WTC11 (cell line): Measurements from ENCODE around the gene STK32B.

ENCODE experiments used
- ATF3 ChIP-seq: sonication (generic); formaldehyde crosslinking; conservative IDR thresholded peaks from 2 replicates; pipeline ENCODE4 v1.8.1; 2022; ENCODE audit warnings: mild to moderate bottlenecking, missing genetic modification reagents
- CTCF ChIP-seq: fragments of 200-600 bp; IDR thresholded peaks from 2 replicates; pipeline ENCODE4 v1.8.0; 2022; ENCODE audit warnings: antibody characterized with exemption
- IRF1 ChIP-seq: sonication (generic); formaldehyde crosslinking; IDR thresholded peaks from 2 replicates; pipeline ENCODE4 v1.8.0; 2023; ENCODE audit warnings: missing genetic modification reagents
- MAX ChIP-seq: sonication (generic); formaldehyde crosslinking; IDR thresholded peaks from 2 replicates; pipeline ENCODE4 v1.8.0; 2022; ENCODE audit warnings: mild to moderate bottlenecking, missing genetic modification reagents
- MXD4 ChIP-seq: fragments of 250-450 bp; sonication (Bioruptor Pico); IDR thresholded peaks from 2 replicates; pipeline ENCODE4 v1.8.0; 2021; ENCODE audit warnings: mild to moderate bottlenecking, moderate library complexity, borderline replicate concordance
- PRDM15 ChIP-seq: sonication (generic); formaldehyde crosslinking; IDR thresholded peaks from 2 replicates; pipeline ENCODE4 v1.8.0; 2022; ENCODE audit warnings: missing genetic modification reagents
- ZNF512 ChIP-seq: sonication (generic); formaldehyde crosslinking; IDR thresholded peaks from 2 replicates; pipeline ENCODE4 v1.8.1; 2022; ENCODE audit warnings: missing genetic modification reagents, borderline replicate concordance

- TF ChIP-seq CTCF: no peak
- no peak for TF ChIP-seq MAX (CRISPR knock-in tag)
- no peak for TF ChIP-seq ATF3 (CRISPR knock-in tag)
- no peak for TF ChIP-seq MXD4
- TF ChIP-seq IRF1: no peak
- TF ChIP-seq PRDM15: no peak
- TF ChIP-seq ZNF512: no peak
These were observed 396.5 kb downstream of the STK32B start for GRCh38 chr4:5447755-5448154.
